ENCODE measurements around the gene CTSE.

Gene CTSE

GRCh38 chr1:205977402-205978014 lies 46.2 kb downstream of the CTSE start:
- TF ChIP-seq NFIC (IDR thresholded peaks at IDR 0.05) (no peak), YY1 (IDR thresholded peaks at IDR 0.05; ENCODE audit: low read depth) (no peak), RAD21 (IDR thresholded peaks at IDR 0.05; ENCODE audit: low read depth) (peak; percentile 99)

GRCh38 chr1:205976708-205977401 lies 46.8 kb downstream of the CTSE start:
- TF ChIP-seq FOXM1 (IDR thresholded peaks at IDR 0.05; ENCODE audit: borderline replicate concordance, low read depth), result no peak

- TF ChIP-seq EGR1 (IDR thresholded peaks at IDR 0.05) (no peak), REST (IDR thresholded peaks at IDR 0.05; ENCODE audit: low read depth) (no peak)
Observed at GRCh38 chr1:205976036-205976435, 47.7 kb downstream of the CTSE start.

- TF ChIP-seq MAX (IDR thresholded peaks at IDR 0.05) (no peak), REST (IDR thresholded peaks at IDR 0.05; ENCODE audit: low read depth) (no peak), CEBPB (IDR thresholded peaks at IDR 0.05) (no peak), YY1 (IDR thresholded peaks at IDR 0.05; ENCODE audit: low read depth) (no peak), EGR1 (IDR thresholded peaks at IDR 0.05) (no peak), EP300 (IDR thresholded peaks at IDR 0.05; ENCODE audit: borderline replicate concordance) (no peak), ZBTB7A (IDR thresholded peaks at IDR 0.05; ENCODE audit: low read depth) (no peak), CREB1 (IDR thresholded peaks at IDR 0.05; ENCODE audit: low read depth) (no peak)
Observed at GRCh38 chr1:205975387-205975998, 48.2 kb downstream of the CTSE start.

- TF ChIP-seq EP300 (IDR thresholded peaks at IDR 0.05; ENCODE audit: borderline replicate concordance), result no peak
- no peak for TF ChIP-seq NFIC (IDR thresholded peaks at IDR 0.05)
- TF ChIP-seq TCF12 (IDR thresholded peaks at IDR 0.05; ENCODE audit: low read depth), result no peak
- no peak for TF ChIP-seq YY1 (IDR thresholded peaks at IDR 0.05; ENCODE audit: low read depth)
- no peak for TF ChIP-seq RAD21 (IDR thresholded peaks at IDR 0.05; ENCODE audit: low read depth)
- no peak for TF ChIP-seq REST (IDR thresholded peaks at IDR 0.05; ENCODE audit: low read depth)
- TF ChIP-seq CREB1 (IDR thresholded peaks at IDR 0.05; ENCODE audit: low read depth), result no peak
- no peak for TF ChIP-seq MAX (IDR thresholded peaks at IDR 0.05)
- no peak for TF ChIP-seq USF1 (IDR thresholded peaks at IDR 0.05)
- TF ChIP-seq ZBTB7A (IDR thresholded peaks at IDR 0.05; ENCODE audit: low read depth), result no peak
- TF ChIP-seq CEBPB (IDR thresholded peaks at IDR 0.05), result no peak
- TF ChIP-seq EGR1 (IDR thresholded peaks at IDR 0.05), result no peak
- TF ChIP-seq TEAD4 (IDR thresholded peaks at IDR 0.05), result no peak
- no peak for TF ChIP-seq TAF1 (IDR thresholded peaks at IDR 0.05; ENCODE audit: low read depth)
- TF ChIP-seq FOXM1 (IDR thresholded peaks at IDR 0.05; ENCODE audit: borderline replicate concordance, low read depth), result no peak
Observed at GRCh38 chr1:205974712-205975111, 49.0 kb downstream of the CTSE start.

Data from Ishikawa (cell line).